GM19035 (cell line): ENCODE data around the gene ENTREP3.
A peak's percentile ranks its signal among the peaks of the same experiment; 100 is the strongest.

ENCODE experiments used
- ATAC-seq: cut with Tn5 transposase; IDR thresholded peaks from one replicate; pipeline ENCODE4 v1.9.1; 2021; ENCODE audit not compliant: unreplicated experiment

Gene ENTREP3

GRCh38 chr1:155279268-155279667 lies 24.0 kb upstream of the ENTREP3 start:
- no peak for ATAC-seq

DNA sequence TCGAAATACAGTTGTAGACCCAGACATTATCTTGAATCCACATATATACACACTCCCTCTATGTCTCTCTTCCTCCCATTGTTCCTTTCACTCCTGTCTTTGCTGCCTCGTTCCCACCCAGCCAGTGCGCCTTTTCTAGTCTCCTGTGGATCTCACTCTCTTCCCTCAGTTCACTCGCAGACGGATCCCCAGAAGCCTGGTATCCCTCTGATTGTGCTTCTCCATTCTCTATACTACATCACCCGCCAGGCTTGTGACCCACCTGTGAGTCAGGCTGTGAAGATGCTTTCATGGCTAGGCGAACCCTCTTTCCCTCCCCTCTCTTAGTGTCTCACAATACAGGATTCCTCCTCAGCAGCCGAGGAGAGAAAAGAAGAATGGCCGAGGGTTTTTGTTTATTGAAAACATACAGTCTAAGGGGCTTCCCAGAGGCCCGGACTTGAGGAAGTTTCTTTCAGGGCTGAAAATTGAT lies 23.4 kb upstream of the ENTREP3 start:
- no peak for ATAC-seq

DNA sequence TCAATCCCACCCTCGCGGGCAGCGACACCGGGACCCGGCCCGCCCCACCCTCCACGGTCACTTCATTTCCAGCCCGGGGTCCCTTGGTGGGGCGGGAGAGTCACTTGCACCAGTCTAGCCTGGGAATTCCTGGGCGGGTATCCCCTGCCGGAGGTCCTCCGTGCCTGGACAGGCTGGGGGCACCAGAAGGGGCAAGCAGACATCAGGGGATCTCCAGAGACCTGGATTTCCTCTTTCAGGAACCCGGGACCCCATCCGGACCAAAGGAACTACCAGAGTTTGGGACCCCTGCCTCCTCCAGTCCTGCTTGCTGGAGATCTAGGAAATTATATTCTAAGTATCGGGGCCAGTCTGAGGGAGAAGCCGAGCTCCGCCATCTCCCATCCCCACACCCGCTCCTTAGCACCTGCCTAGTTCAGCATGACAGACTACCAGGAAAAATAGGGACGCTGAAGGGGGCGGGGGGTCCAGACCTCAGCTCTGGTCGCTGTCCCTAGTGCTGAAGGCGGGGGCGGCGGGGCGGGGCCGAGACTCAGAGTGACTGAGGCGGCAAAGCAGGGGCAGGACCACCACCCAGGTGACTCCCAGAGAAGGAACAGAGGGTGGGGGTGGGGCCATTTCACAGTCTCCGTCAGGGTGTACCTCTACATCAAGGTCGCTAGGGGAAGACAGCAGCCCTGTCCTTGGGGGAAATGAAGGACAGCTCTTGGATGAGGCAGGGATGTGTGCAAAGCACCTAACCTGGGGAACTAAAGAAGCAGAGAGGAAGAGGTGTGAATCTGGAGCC lies 22.8 kb upstream of the ENTREP3 start:
- no peak for ATAC-seq

DNA sequence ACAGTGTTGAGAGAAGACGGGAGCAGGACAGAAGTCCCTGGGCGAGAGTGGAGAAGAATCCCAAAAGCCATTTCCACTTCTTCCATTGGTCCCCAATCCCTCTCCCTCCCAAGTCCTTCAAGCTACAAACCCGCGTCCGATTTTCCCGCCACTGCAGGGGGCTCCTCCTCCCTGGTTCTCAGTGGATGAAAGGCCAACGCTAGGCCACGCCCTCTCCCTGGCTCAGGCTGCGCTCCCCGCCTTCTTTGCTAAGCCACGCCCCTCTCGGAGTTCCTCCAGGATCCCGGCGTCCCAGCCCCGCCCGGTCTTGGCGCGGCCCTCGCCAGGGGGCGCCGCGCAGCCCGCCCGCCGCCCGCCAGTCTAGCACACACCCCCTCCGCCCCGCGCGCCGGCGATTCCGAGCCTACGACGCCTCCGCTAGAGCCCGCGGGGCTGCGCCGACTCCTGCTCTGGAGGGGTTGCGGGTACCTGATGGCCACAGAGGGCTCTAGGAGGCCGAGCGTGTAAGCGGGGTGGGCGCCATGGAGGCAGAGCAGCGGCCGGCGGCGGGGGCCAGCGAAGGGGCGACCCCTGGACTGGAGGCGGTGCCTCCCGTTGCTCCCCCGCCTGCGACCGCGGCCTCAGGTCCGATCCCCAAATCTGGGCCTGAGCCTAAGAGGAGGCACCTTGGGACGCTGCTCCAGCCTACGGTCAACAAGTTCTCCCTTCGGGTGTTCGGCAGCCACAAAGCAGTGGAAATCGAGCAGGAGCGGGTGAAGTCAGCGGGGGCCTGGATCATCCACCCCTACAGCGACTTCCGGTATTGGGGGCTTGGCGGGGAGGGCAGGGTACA lies 22.0 kb upstream of the ENTREP3 start, which contains the start of gene HCN3:
HCN3 (plus strand) TSS at position 394 of the 832 bp plus-strand sequence; CDS start at position 522, 128 bp downstream.
- ATAC-seq, result peak; percentile 55

- ATAC-seq, result peak; percentile 81
Measured at GRCh38 chr1:155273343-155274245, 18.3 kb upstream of the ENTREP3 start, which contains the start of gene CLK2. Gene CLK2, minus strand, starts transcription at chr1:155273504. Its CDS starts 2,527 bp downstream, at chr1:155270977.

- peak; percentile 31 for ATAC-seq
Measured at GRCh38 chr1:155272466-155273342, 17.4 kb upstream of the ENTREP3 start.

DNA sequence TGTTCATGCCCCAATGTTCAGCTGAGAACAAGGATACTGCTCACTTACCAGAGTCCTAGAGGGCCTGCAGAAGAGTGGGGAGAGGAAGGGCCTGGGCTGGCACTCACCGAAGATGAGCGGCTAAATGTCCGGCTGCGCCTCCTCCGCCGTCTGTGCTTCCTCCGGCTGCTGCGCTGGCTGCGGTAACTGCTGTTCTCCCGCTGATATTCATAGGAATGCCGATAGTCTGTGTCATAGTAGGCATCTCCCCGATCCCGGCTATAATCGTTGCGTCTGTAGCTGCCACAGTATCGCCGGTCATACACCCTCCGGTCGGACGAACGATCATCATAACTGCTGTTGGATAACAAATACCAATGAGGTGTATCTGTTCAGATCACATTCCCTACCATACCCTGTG lies 14.1 kb upstream of the ENTREP3 start:
- no peak for ATAC-seq

- ATAC-seq, result no peak
Measured at GRCh38 chr1:155268630-155269029, 13.3 kb upstream of the ENTREP3 start.

- no peak for ATAC-seq
Measured at GRCh38 chr1:155267373-155267772, 12.1 kb upstream of the ENTREP3 start.

DNA sequence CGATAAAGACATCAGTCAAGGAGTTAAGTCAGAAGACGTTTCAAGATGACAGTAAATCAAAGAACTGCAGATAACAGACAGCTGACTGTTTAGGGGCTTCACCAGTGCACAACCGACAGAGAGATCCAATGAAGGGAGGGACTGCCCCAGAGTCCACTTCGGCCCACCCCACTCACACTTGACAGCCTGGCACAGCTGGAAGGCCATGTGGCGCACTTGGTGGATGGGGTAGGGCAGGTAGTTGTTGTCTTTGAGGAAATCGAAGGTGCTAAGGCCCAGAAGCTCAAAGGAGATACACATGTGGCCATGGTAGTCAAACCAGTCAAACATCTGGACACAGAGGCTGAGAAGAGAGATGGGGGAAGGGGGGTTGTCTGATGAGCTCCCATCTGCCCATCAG lies 11.3 kb upstream of the ENTREP3 start:
- ATAC-seq, result no peak

- ATAC-seq, result no peak
Measured at GRCh38 chr1:155263067-155263466, 7.8 kb upstream of the ENTREP3 start.

GRCh38 chr1:155261852-155262673 lies 6.8 kb upstream of the ENTREP3 start, which contains the start of gene SCAMP3:
Gene SCAMP3, minus strand, starts transcription at chr1:155262360. Its CDS starts 209 bp downstream, at chr1:155262151.
- ATAC-seq, result peak; percentile 86

DNA sequence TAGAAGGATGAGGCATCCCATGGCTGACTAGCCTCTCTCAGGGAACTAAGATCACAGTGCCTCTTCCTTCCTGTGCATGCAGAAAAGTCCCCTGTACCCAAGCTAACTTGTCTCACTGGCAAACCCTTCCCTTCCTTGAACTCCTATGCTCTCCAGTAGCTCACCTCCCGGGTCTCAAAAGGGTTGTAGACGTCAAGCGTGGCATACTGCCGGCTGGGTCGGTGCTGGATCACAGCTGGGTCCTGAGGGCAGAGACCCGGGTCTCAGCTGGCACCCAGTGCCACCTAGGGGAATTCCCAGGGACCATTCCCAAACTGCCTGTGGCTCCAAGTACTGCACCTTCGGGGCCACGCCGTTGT lies 6.2 kb upstream of the ENTREP3 start:
- ATAC-seq, result no peak

DNA sequence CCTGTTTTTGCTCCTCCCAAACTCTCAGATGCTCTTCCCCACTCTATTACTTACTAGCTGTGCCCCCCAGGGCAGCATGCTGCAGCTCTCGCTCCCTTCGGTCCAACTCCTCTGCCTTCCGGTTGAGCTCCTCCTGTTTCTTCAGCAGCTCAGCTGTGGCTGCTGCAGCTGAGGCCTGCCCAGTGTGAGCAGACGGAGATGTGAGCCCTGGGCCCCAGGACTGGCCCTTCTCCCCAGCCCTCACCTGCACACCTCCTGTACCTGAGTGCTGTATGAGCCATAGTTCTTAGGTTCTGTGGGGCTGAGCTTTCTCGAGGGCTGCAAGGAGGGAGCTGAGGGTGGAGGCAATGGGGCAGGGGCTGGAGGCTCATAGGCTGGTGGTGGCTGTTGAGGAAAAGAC lies 5.0 kb upstream of the ENTREP3 start:
- ATAC-seq, result no peak

DNA sequence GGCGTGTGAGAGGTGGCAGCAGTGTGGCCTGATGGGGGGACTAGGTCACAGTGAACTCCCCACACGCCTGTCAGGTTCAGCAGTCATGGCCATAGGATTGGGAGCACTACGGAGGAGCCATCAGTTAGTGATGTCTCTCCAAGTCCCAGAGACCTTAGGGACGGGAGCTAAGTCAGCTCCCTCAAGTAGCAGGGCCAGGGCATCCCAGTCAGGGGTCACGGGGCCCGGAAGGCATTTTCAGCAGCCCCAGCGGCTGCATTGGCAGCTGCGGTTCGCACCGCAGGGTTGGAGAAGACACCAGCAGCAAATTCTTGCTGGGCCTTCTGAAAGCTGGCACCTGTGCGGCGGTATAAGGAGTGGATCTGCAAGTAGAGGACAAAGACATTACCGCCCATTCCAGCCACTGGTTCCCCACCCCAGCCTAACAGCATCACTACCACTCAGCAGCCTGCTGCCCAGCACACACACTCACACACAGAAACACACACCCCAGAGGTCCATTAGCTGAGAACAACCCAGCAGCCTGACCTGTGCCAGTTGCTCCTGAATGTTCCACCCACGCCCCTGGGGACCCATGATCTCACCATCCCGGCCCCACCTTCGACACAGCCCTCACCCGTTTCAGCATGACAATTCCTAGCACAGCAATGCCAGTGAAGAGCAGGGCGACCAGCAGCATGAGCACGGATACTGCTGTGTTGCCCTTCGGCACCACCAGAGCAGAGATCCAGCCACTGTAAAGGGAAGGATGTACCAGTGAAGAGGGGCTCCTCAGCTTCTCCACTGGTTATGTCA lies 972 bp upstream of the ENTREP3 start:
- ATAC-seq, result no peak

GRCh38 chr1:155254714-155255242 lies 505 bp downstream of the ENTREP3 start:
- ATAC-seq, result no peak

DNA sequence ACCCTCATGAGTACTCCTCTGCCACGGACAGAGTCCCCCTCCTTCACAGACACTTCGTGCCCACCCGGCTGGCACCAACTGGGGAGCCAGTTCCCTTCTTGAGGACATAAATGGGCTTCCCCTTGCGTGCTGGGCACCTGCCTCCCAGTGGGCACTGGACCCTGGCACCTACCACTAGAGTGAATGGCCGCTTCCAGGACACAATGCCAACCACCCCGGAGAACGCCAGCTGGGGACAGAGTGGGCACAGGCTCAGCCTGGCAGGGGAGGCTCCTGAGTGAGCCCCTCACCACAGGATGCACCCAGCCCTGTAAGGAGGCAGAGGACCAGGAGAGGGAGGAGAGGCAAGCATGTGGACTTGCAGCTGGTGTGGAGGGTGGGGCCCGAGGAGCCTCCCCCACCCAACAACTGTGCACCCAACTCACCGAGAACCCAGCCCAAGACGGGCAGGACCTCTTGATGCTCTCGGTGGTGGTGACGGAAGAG lies 1.0 kb downstream of the ENTREP3 start:
- ATAC-seq, result no peak

GRCh38 chr1:155253797-155254196 lies 1.5 kb downstream of the ENTREP3 start:
- no peak for ATAC-seq
